Sciatic nerve (tissue), 2 donors: ENCODE measurements around the gene OLFML3. TPM values are rescaled to one million over a fixed set of nuclear protein-coding genes. Genes with fewer than 3 reads are reported as not detected.
A peak's percentile ranks its signal among the peaks of the same experiment; 100 is the strongest.
"Not testable (repeated sequence)": the region's sequence is repeated elsewhere in the genome, so short reads cannot be mapped to it uniquely, and the experiment has no call there.

ENCODE experiments used
- ATAC-seq: fragments of 200-7000 bp; cut with Tn5 transposase; one replicate; pipeline ENCODE4 v1.9.1; 2020; ENCODE audit warnings: mild to moderate bottlenecking, moderate library complexity
- DNase-seq: peaks from one replicate; pipeline ENCODE4 v3.0.0-alpha.2; 2020; ENCODE audit warnings: low spot score
- intact Hi-C: fragments of 100-400 bp; cut with DNase I; formaldehyde crosslinking; loops from one replicate; pipeline ENCODE4 v1.14.2; 2022
- total RNA-seq: library from RNA; stranded (reverse); fragmentation: NEBNext Ultra II Directional; extraction: Animal tissue kit (Norgen Biotek cat#: 25700); gene quantifications from one replicate; pipeline ENCODE4 v1.2.1, GENCODE V29; 2021
- donor health status: DM: no; HTN: no; CAD: no.
- donor health status: DM: no; HTN: no; CAD: no.

Gene OLFML3
- total RNA-seq, 1 donor from 2014 or later = 46.0 TPM

DNA sequence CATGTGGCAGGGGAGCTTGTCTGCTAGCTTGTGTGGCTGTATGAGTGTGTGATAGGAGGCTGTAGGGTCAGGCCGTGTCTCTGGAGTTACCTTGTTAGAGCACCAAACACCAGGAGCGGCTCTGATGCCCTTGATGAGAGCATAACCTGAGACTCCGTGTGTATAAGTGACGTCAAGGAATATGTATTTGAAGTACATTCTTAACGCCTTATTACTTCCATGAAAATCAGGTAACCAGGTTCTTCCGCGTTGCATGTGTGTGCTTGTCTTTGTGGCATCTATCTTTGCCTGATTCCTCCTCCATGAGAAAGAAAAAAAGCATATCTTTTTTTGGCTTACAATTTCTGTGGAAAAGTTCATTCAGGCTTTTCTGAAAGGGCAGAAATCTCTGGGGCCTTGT is 4.6 kb downstream of the OLFML3 start:
- intact Hi-C loops = loop anchor here (10.0 kb wide), 1 partner anchor 301 kb away; no protein-coding TSS in a partner anchor
- ATAC-seq (no peak), DNase-seq (no peak)

DNA sequence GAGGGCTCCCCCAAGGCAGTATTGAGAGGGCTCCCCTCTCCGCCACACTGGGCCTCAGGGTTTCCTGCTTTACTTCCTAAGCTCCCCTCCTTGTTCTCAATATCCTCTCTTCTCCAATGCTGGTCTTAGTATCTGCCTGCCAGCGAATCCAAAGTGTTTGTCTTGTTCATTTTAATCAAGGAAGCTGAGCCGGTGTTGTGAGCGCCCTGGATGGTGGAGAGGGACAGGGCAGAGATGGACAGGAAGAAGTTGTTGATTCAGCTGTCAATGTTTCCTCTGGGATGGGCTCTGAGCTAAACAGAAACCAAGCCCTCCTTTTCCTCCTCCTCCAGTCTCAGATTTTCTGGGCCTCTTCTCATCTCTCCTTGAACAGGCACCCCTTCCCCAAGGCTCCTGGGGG is 5.4 kb downstream of the OLFML3 start:
- intact Hi-C loops = loop anchor here (10.0 kb wide), 1 partner anchor 300 kb away; no protein-coding TSS in a partner anchor

DNA sequence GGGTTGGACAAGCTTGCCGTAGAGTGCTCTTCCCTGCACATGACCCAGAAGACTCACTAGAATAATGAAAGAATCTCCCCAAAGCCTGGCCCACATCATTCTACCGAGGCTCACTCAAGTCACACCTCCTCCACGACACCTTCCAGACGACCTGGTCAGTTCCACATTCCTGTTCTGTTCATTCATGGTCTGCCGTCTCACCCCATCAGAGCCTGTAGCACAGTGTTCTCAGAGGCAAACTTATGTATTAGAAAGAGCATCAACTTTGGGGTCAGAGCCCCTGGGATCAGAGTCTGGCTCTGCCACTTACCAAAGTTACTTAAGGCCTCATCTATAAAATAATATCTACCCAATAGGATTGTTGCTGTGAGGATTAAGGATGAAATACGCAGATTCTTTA is 7.5 kb downstream of the OLFML3 start:
- intact Hi-C loops = loop anchor here (10.0 kb wide), 1 partner anchor 298 kb away; no protein-coding TSS in a partner anchor
- ATAC-seq = no peak
- no peak for DNase-seq

More for the DNA sequence above, 5.4 kb downstream of the OLFML3 start:
- peak; percentile 16 for ATAC-seq
- no peak for DNase-seq

DNA sequence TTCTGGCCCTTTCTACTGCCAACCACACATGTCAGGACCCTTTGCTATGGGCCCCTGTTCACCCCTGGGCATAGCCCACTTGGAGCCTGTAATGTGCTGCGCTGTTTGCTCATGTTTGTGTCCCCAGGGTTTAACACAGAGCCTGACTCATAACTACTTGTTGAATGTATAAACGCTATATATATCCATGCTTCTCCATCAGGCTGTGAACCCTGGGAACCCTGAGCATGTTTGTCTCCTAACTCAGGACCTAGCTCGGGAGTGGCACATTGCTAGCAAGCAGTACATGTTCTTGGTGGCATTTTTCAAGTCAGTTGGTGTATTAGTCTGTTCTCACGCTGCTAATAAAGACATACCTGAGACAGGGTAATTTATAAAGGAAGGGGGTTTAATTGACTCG is 8.0 kb downstream of the OLFML3 start:
- ATAC-seq (no peak), DNase-seq (no peak)
- intact Hi-C loops = loop anchor here (10.0 kb wide), 1 partner anchor 298 kb away; no protein-coding TSS in a partner anchor

DNA sequence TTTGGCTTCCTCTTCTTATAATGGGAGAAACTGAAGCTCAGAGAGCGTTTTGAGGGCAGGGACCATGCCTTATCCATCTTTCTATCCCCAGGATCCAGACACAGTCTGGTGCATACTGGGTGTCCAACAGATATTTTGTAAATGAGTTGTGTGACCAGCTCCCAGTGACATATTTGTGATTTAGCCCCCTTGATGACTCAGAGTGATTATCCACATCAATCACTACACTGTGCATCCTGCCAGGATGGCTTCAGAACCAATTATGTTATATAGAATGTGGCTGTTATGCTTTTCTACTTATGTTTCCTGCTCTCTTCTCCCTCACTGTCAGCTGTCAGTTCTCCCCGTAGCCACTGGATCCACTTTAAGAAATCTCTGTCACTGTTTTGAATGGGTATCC is 11.3 kb downstream of the OLFML3 start:
- no peak for DNase-seq
- intact Hi-C loops = no loop called here
- ATAC-seq = no peak

DNA sequence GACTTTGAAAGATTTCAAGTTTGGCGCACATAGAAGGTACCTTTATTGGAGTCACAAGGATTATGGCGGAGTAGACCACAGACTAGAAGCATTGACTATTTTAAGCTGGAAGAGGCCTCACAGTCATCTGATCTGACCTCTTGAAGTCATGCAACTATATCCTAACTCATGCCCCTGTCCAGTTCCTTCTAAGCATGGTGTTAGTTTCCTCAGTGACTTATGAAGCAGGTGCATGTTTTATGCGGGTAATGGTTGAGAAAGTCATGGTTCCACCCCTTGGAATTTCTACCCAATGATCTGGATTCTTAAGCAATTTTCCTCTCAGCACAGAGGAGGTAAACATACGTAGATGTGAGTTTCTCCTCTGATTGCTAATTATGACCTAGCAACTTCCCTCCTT is 11.7 kb downstream of the OLFML3 start:
- DNase-seq (no peak), ATAC-seq (no peak)
- intact Hi-C loops = no loop called here

DNA sequence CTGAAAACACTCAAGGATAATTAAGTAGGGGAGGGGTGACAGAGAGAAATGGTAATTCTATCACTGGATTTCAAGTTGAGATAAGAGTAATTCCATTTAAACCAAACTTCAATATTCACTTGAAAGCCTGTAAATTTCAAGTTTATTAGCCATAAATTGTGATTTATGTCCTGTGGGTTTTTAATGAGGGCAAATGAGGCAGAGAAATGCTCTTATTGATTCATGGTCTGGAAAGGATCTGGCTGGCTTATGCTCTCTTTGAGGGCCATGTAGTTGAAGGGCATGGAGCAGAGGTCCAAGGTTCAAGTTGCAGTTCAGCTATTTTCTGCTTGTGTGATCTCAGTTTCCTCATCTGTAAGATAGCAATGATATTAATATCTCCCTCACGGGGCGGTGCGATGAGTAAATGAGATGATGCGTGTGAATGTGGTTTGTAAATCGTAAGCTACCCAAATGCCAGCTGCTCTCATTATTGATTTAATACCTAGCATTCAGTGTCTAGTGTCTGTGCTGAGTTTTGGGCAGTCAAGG is 12.3 kb downstream of the OLFML3 start:
- ATAC-seq (no peak), DNase-seq (no peak)
- intact Hi-C loops = no loop called here

DNA sequence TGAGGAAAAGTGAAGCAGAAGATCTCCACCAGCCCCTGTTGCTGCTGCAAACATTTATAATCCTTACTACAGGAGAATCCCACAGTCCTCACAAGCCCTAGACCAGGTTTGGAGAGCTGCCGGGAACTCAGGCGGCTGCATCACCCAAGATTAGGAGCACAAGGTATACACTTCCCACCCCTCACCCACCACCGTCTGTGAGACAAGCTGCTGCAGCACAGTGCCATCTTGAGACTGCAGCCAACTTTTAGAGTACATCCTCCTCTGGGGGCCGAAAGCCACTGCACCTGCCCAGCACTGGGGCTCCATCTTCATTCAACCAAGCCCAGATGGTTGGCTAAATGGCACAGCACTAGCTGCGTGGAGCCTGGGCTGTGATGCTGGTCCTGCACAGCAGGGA is 13.8 kb downstream of the OLFML3 start:
- intact Hi-C loops = no loop called here
- DNase-seq (no peak), ATAC-seq (no peak)

DNA sequence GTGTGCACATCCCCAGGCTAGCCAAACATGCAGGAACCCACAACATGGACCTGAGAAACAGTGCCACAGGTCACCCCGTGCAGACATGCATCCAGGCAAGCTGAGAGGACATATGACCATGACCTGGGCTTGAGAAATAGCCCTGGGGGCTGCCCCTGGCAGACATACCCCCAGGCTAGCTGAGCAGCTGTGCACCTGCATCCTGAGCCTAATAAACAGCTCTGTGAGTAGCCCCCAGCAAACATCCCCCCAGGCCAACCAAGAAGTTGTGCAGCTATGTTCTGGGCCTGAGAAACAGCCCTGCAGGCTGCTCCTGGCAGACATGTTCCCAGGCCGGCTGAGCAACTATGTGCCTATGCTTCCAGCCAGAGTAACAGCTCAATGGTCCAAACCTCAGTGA is 14.5 kb downstream of the OLFML3 start:
- DNase-seq (no peak), ATAC-seq (no peak)
- intact Hi-C loops = no loop called here

DNA sequence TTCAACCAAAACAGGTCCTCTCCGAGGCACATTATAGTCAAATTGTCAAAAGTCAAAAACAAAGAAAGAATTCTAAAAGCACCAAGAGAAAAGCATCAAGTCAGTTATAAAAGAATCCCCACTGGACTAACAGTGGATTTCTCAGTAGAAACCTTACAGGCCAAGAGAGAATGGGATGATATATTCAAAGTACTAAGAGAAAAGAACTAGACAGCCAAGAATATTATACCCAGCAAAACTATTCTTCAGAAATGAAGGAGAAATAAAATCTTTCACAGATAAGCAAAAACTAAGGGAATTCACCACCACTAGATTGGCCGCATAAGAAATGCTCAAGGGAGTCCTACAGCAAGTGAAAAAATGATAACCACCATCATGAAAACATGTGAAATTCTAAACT is 16.1 kb downstream of the OLFML3 start:
- ATAC-seq = no peak
- intact Hi-C loops = no loop called here
- no peak for DNase-seq

DNA sequence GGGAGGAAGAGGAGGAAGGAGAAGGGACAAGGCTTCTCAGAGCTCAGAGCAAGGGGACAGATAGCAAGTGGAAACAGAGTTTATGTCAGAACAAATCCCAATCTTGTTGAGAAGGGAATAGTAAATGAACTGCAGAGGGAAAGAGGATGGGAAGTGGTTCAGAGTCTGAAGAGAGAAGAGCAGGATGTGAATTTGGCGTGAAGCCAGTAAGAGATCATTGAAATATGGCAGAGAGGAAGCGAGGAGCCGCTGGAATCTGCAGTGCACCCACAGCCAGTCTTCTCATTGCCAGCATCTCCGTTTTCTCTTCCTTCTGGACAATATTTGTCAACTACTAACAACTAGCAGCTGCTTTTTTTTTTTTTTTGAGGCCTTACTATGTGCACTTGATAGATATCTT is 19.1 kb downstream of the OLFML3 start:
- DNase-seq (no peak), ATAC-seq (no peak)
- intact Hi-C loops = no loop called here

DNA sequence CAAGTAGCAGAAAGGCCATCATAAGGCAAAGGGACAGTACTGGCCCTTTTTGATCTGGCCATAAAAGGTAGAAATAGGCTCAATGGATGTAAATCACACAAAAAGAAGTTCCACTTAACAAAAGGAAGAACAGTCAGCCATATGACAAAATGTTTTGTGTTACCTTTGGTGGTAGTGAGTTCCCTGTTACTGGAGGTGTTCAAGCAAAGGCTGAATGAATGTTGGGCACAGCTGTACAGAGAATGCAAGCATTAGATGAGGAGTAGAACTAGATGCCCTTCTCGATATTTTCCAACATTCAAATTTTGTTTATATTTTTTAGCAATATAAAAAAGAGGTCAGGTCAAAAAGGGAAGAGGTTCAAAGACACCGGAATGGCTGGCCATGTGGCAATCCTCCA is 20.0 kb downstream of the OLFML3 start:
- ATAC-seq = no peak
- intact Hi-C loops = no loop called here
- no peak for DNase-seq

DNA sequence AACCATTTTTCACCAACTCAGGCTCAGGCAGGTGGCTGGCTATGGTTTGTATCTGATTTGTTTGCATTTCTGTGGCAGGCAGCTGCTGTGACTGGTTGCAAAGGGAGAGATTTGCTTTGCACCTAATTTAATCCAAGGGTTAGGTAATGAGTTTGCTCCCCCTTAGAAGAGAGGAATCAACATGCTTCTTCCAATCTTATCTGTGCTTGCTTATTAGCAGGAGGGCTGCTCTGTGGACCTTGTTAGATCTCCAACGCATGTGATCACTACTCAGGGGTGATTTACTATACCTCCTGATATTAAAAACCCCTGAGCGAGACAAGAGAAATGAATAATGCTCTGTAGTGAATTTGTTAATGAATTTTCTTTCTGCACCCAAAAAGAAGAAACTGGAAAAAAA is 20.5 kb downstream of the OLFML3 start:
- ATAC-seq = no peak
- DNase-seq = no peak
- intact Hi-C loops = no loop called here

DNA sequence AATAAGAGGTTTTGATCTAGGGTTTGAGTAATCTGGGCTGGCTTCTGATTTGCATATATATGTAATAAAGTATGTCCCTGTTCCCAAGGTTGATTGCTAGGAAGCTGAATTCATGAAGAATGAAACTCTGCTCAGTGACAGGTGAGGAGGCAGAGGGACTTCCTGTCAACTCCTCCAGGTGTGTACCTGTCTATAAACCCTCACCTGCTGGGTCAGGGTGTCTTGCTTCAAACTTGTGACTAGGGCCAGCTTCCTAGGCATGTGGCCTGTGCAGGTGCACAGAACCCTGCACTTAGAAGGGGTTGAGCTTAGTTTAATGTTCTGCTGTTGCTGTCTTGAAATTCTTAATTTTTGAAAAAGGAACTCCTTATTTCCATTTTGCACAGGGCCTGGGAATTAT is 21.1 kb downstream of the OLFML3 start:
- intact Hi-C loops = no loop called here
- ATAC-seq (no peak), DNase-seq (no peak)

DNA sequence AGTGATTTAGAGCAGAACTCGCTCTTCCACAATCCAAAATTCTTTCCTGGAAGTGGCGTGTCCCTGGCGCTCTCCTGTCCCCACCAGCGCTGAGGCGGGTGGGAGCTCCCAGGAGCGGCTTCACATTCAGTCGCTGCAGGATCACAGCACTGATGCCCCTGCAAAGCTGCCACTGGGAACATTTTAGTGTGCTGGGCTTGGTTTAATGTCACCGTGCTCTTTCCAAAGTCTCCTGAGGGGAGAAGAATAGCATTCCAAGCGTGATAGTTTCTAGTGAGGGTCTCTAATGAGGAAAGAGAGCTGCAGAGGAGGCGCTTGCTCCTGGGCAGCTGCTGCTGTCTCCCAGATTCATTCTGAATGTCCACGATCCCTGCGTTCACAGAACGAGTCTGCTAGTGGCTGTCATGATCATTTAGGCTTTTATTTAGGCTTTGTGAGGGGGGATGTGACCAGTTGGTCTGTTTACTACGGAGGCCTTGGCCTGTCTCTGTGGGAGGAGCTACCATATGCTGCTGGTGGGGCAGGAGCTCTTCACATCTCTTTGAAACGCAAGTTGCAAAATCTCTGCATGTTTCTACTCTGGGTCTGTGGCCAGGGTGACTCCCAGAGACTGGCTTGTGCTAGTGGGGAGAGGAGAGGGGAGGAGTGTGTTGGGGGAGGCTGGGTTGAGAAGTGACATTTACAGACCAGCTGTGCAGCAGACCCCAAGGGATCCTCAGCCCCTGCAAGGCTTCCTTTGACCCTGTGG is 23.4 kb downstream of the OLFML3 start:
- intact Hi-C loops = no loop called here
- DNase-seq (no peak), ATAC-seq (peak; percentile 82)

DNA sequence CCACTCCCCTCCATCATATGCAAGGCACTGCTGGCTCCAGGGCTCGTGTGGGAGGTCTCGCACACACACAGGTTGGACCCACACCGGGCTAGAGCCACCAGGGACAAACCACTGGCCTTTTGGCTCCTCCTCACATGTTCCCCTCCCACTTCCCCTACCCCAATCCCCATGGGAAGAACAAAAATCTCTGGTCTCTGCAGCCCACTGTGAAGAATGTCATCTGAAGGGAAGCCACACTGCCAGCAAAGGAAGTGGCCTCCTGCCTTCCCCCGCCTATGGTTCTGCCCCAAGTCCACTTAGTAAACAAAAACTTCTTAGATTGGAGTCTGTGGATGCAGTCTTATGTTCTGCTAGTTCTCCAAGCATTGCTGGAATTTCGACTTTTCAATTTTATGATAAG is 24.2 kb downstream of the OLFML3 start:
- no peak for DNase-seq
- intact Hi-C loops = no loop called here
- peak; percentile 44 for ATAC-seq

DNA sequence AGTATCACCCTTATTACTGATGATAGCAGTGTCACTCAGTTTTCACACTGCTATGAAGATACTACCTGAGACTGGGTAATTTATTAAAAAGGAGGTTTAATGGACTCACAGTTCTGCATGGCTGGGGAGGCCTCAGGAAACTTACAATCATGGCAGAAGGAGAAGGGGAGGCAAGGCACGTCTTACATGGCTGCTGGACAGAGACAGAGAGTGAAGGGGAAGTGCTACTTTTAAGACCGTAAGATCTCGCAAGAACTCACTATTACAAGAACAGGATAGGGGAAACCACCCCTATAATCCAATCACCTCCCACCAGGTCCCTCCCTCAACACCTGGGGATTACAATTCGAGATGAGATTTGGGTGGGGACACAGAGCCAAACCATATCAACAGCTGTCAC is 27.6 kb downstream of the OLFML3 start:
- DNase-seq, ATAC-seq, intact Hi-C loops: not testable (repeated sequence)

DNA sequence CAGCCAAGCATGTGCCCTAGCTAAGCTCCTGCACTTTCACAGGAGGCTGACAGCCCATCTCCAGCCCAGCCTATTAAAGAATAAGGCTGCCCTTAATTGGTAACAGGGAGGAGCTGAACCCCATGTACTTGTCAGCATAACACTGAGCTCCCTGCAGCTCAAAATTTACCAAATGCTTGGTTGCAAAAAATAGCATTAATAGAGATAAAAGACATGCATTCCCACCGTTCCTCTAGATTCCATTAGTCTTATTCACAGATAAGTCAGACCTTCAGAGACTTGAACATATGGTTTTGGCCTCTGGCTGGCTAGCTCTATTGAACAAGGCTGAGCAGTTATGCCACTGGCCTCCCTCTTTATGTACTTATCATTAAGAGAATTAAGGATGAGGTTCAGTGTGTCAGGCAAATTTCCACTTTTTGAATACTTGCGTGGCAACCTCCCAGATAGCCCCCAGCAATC is 29.2 kb downstream of the OLFML3 start:
- intact Hi-C loops = no loop called here
- no peak for ATAC-seq
- DNase-seq = no peak

DNA sequence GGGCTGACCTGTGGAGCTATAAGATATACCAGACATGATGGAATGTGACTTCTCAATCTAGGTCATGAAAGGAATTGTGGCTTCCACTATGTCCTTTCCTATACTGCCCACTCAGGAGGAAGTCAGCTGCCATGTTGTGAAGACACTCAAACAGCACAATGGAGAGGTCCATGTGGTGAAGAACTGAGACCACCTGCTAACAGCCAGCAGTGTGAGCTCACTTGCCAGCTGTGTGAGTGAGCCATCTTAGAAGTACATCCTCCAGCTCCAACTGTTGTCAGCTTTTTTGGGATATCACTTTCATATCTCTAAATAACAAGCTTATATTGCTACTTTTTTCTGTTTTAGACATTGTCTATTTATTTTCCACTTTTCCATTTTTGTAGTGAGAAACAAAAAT is 29.7 kb downstream of the OLFML3 start:
- ATAC-seq = no peak
- DNase-seq = no peak
- intact Hi-C loops = no loop called here

DNA sequence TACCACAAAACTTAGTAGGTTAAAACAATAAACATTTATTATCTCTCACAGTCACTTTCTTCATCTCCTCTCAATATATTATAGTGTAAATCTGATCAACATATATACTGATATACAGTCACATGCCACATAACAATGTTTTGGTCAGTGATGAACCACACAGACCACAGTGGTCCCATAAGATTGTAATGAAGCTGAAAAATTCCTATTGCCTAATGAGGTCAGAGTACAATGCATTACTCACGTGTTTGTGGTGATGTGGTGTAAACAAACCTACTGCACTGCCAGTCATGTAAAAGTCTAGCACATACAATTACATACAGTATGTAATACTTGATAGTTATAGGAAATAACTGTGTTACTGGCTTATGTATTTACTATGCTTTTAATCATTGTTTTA is 30.1 kb downstream of the OLFML3 start:
- no peak for ATAC-seq
- no peak for DNase-seq
- intact Hi-C loops = no loop called here
